DOHH2 (cell line): ENCODE data around the gene WDFY2.

Experiments used
- H3F3A ChIP-seq: fragments of 200-600 bp; sonication (generic), shearing (Covaris generic); 2 replicates; pipeline ENCODE4 v1.6.0; 2016; ENCODE audit warnings: antibody characterized with exemption, mild to moderate bottlenecking; ENCODE audit not compliant: control insufficient read depth, insufficient read depth
- H3K27ac ChIP-seq: fragments of 200-600 bp; sonication (generic); 2 replicates; pipeline ENCODE4 v1.5.1; 2014; ENCODE audit warnings: low read depth, mild to moderate bottlenecking, low read length, moderate library complexity
- H3K27me3 ChIP-seq: fragments of 200-600 bp; sonication (generic); 2 replicates; pipeline ENCODE4 v1.6.1; 2014; ENCODE audit warnings: mild to moderate bottlenecking, low read length, mixed read lengths; ENCODE audit not compliant: control insufficient read depth
- H3K36me3 ChIP-seq: fragments of 200-600 bp; sonication (generic); 2 replicates; pipeline ENCODE4 v1.6.1; 2014; ENCODE audit warnings: mild to moderate bottlenecking, low read length, moderate library complexity, mixed read lengths; ENCODE audit not compliant: control insufficient read depth
- H3K4me1 ChIP-seq: fragments of 200-600 bp; sonication (generic); 2 replicates; pipeline ENCODE4 v1.6.1; 2014; ENCODE audit warnings: mild to moderate bottlenecking, low read length, mixed read lengths; ENCODE audit not compliant: control insufficient read depth
- H3K4me2 ChIP-seq: fragments of 200-600 bp; sonication (generic); 2 replicates; pipeline ENCODE4 v1.6.0; 2014; ENCODE audit warnings: mild to moderate bottlenecking, low read length, moderate library complexity
- H3K4me3 ChIP-seq: fragments of 200-600 bp; sonication (generic); 2 replicates; pipeline ENCODE4 v1.5.1; 2014; ENCODE audit warnings: mild to moderate bottlenecking, low read length, mixed read lengths
- H3K79me2 ChIP-seq: fragments of 200-600 bp; sonication (generic); 2 replicates; pipeline ENCODE4 v1.6.1; 2014; ENCODE audit warnings: mild to moderate bottlenecking, low read length, mixed read lengths; ENCODE audit not compliant: control insufficient read depth
- H3K9me2 ChIP-seq: fragments of 200-600 bp; sonication (generic); replicated peaks from 2 replicates; pipeline ENCODE4 v1.6.1; 2014; ENCODE audit warnings: mild to moderate bottlenecking, low read length, mixed read lengths; ENCODE audit not compliant: control insufficient read depth
- H3K9me3 ChIP-seq: fragments of 200-600 bp; sonication (generic); 2 replicates; pipeline ENCODE4 v1.6.1; 2014; ENCODE audit warnings: antibody characterized with exemption, low read length, mixed read lengths; ENCODE audit not compliant: control insufficient read depth, insufficient read depth
- H4K20me1 ChIP-seq: fragments of 200-600 bp; sonication (generic); 2 replicates; pipeline ENCODE4 v1.6.0; 2014; ENCODE audit warnings: low read depth, mild to moderate bottlenecking, antibody characterized with exemption, low read length, moderate library complexity; ENCODE audit not compliant: control insufficient read depth, insufficient read depth
- EZH2phosphoT487 ChIP-seq: fragments of 200-600 bp; sonication (generic); IDR thresholded peaks from 2 replicates; pipeline ENCODE4 v1.6.1; 2017; ENCODE audit warnings: borderline replicate concordance, mild to moderate bottlenecking, antibody characterized with exemption, low read length, moderate library complexity, mixed read lengths
- TF ChIP-seq, protein P1 (sequence below): fragments of 200-600 bp; sonication (generic); IDR thresholded peaks from one replicate; pipeline ENCODE4 v1.5.1; 2014; ENCODE audit warnings: antibody characterized with exemption, mild to moderate bottlenecking, low read depth, low read length; ENCODE audit not compliant: poor library complexity, severe bottlenecking

WDFY2 gene

DNA sequence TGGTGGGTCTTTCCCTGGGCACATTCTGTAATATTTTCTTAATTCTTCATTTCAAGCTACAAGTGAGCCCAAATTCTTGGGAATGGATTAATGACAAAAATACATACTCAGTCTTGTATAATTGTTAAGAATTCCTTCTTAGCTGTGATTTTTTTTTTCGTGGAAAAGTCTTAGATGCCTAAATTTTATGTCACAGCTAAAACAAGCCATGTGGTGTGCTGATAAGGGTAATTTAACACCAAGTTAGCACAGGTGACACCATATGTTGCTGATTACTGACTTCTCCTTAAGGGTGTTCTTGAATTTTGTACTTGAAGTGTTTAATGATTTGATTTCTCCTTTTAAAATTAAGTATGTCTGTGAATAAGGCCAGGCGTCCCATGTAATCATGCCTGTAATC, 29.3 kb downstream of the WDFY2 start:
- TF ChIP-seq EZH2phosphoT487: no peak
- TF ChIP-seq, protein P1, sequence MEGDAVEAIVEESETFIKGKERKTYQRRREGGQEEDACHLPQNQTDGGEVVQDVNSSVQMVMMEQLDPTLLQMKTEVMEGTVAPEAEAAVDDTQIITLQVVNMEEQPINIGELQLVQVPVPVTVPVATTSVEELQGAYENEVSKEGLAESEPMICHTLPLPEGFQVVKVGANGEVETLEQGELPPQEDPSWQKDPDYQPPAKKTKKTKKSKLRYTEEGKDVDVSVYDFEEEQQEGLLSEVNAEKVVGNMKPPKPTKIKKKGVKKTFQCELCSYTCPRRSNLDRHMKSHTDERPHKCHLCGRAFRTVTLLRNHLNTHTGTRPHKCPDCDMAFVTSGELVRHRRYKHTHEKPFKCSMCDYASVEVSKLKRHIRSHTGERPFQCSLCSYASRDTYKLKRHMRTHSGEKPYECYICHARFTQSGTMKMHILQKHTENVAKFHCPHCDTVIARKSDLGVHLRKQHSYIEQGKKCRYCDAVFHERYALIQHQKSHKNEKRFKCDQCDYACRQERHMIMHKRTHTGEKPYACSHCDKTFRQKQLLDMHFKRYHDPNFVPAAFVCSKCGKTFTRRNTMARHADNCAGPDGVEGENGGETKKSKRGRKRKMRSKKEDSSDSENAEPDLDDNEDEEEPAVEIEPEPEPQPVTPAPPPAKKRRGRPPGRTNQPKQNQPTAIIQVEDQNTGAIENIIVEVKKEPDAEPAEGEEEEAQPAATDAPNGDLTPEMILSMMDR: no peak
- H3K79me2 ChIP-seq: peaks cover 10% of the 10 kb centered on the region; the same call in 1 of the 2 replicates
- no peaks in the 10 kb centered on the region for H3K9me2 ChIP-seq
- H3K9me3 ChIP-seq: no peaks in the 10 kb centered on the region
- H3K27me3 ChIP-seq: no peaks in the 10 kb centered on the region
- H4K20me1 ChIP-seq: no peaks in the 10 kb centered on the region
- H3K4me1 ChIP-seq: peaks cover 25% of the 10 kb centered on the region
- no peaks in the 10 kb centered on the region for H3K36me3 ChIP-seq
- H3K4me3 ChIP-seq: no peak overlapping the region
- no peak overlapping the region for H3K27ac ChIP-seq
- H3K4me2 ChIP-seq: no peak overlapping the region
- H3F3A ChIP-seq: no peaks in the 10 kb centered on the region

DNA sequence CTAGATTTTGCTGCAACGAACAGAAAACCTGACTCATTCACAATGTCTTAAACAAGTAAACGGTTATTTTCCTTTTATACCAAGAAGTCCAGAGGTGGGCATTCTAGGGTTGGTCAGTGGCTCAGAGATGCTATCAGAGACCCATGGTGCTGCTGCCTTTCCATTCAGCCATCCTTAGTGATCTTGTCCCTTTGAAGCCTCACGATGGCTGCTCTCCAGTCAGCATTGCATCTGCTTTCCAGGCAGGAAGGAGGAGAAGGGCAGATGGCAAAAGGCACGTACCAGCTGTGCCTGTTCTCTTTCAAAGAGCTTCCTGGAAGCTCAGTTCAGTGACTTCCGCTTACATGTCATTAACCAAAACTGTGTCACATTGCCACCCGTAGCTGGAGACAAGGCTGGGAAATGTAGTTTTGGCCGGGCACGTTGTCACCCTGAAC, 30.1 kb downstream of the WDFY2 start:
- Histone ChIP-seq H3K4me3 (peak overlapping the region; percentile 65), H3K4me1 (peaks cover 18% of the 10 kb centered on the region), H3K9me2 (no peaks in the 10 kb centered on the region), H3K79me2 (peaks cover 10% of the 10 kb centered on the region; the same call in 1 of the 2 replicates), H3K4me2 (peak overlapping the region; percentile 70), H3K27me3 (no peaks in the 10 kb centered on the region), H3F3A (no peaks in the 10 kb centered on the region), H3K36me3 (no peaks in the 10 kb centered on the region), H4K20me1 (no peaks in the 10 kb centered on the region), H3K27ac (no peak overlapping the region), H3K9me3 (no peaks in the 10 kb centered on the region)
- no peak for TF ChIP-seq EZH2phosphoT487
- TF ChIP-seq, protein P1: no peak

DNA sequence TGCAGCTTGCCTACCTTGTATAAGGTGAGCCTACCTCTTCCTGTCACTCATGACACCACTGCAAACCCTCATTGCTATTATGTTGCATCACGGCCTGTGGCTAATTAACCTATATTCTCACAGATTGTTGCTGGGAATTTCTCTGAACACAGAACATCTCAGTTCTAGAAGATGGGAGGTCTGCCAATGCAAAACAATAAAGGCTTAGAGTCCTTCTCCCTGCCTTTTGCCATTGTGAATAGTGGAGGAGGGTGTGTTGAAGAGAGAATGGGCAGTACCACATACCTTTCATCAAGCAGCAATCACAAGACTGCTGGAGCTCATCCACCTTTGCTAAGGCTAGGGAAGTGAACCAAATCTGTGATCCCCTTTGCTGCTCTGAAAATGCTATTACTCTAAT, 34.4 kb downstream of the WDFY2 start:
- H3K9me3 ChIP-seq: no peaks in the 10 kb centered on the region
- no peaks in the 10 kb centered on the region for H4K20me1 ChIP-seq
- H3K9me2 ChIP-seq: no peaks in the 10 kb centered on the region
- no peaks in the 10 kb centered on the region for H3K36me3 ChIP-seq
- no peaks in the 10 kb centered on the region for H3K27me3 ChIP-seq
- H3K27ac ChIP-seq: no peak overlapping the region
- H3K4me3 ChIP-seq: no peak overlapping the region
- H3K4me1 ChIP-seq: peaks cover 8% of the 10 kb centered on the region
- 0 out of 2 replicates have a peak, but pooled peaks cover 5% of the 10 kb centered on the region for H3K79me2 ChIP-seq
- H3F3A ChIP-seq: no peaks in the 10 kb centered on the region
- TF ChIP-seq EZH2phosphoT487: no peak
- TF ChIP-seq, protein P1: no peak
- H3K4me2 ChIP-seq: no peak overlapping the region
